ENCODE measurements around the gene ENC1.
"Not testable (repeated sequence)": the region's sequence is repeated elsewhere in the genome, so short reads cannot be mapped to it uniquely, and the experiment has no call there.

Gene ENC1

GRCh38 chr5:74679966-74680365 lies 39.4 kb upstream of the ENC1 start:
- Histone ChIP-seq H3K4me1 (no peaks in the 10 kb centered on the region), H3K27ac (no peak overlapping the region), H3K27me3 (no peaks in the 10 kb centered on the region), H3K36me3 (no peaks in the 10 kb centered on the region), H3K9me3 (no peaks in the 10 kb centered on the region), H3K4me3 (no peak overlapping the region)
- no peak for TF ChIP-seq CTCF (IDR thresholded peaks at IDR 0.05)
- intact Hi-C loops (cut with DNase I; ENCODE audit: low total_unique reads) = no loop called here
- no peak for DNase-seq

- H3K4me3 ChIP-seq; intact Hi-C loops (cut with DNase I; ENCODE audit: low total_unique reads); H3K36me3 ChIP-seq; H3K27me3 ChIP-seq; DNase-seq; H3K4me1 ChIP-seq; H3K27ac ChIP-seq; H3K9me3 ChIP-seq: not testable (repeated sequence)
Observed at GRCh38 chr5:74679300-74679699, 38.8 kb upstream of the ENC1 start.

- H3K4me1 ChIP-seq; H3K27ac ChIP-seq; H3K27me3 ChIP-seq; H3K9me3 ChIP-seq; H3K4me3 ChIP-seq; intact Hi-C loops (cut with DNase I; ENCODE audit: low total_unique reads); H3K36me3 ChIP-seq; DNase-seq: not testable (repeated sequence)
Observed at GRCh38 chr5:74678123-74678522, 37.6 kb upstream of the ENC1 start.

GRCh38 chr5:74676466-74676865 lies 35.9 kb upstream of the ENC1 start:
- H3K36me3 ChIP-seq; H3K27ac ChIP-seq; intact Hi-C loops (cut with DNase I; ENCODE audit: low total_unique reads); H3K27me3 ChIP-seq; H3K9me3 ChIP-seq; DNase-seq; H3K4me3 ChIP-seq: not testable (repeated sequence)
- H3K4me1 ChIP-seq = peaks cover 0 to 22% (median 12%) of the 10 kb centered on the region in 4 donors

GRCh38 chr5:74673011-74673790 lies 32.7 kb upstream of the ENC1 start:
- H3K4me3 ChIP-seq = peak overlapping the region; percentile 20 to 44
- intact Hi-C loops (cut with DNase I; ENCODE audit: low total_unique reads) = loop anchor here (5.0 kb wide), 1 partner anchor 244 kb away; no protein-coding TSS in a partner anchor
- peak overlapping the region; percentile 47 to 61 for H3K27ac ChIP-seq

GRCh38 chr5:74672215-74672877 lies 31.8 kb upstream of the ENC1 start:
- no peaks in the 10 kb centered on the region for H3K9me3 ChIP-seq
- H3K27me3 ChIP-seq = no peaks in the 10 kb centered on the region
- H3K27ac ChIP-seq = peak overlapping the region; percentile 47 to 61

More at GRCh38 chr5:74673011-74673790, 32.7 kb upstream of the ENC1 start:
- no peak for DNase-seq
- no peaks in the 10 kb centered on the region for H3K36me3 ChIP-seq
- no peaks in the 10 kb centered on the region for H3K27me3 ChIP-seq
- H3K4me1 ChIP-seq = peaks cover 0 to 22% (median 12%) of the 10 kb centered on the region in 4 donors
- no peaks in the 10 kb centered on the region for H3K9me3 ChIP-seq
- TF ChIP-seq CTCF (IDR thresholded peaks at IDR 0.05) = peak; percentile 49 to 52

More at GRCh38 chr5:74672215-74672877, 31.8 kb upstream of the ENC1 start:
- Histone ChIP-seq H3K4me1 (peaks cover 0 to 22% (median 12%) of the 10 kb centered on the region in 4 donors), H3K36me3 (no peaks in the 10 kb centered on the region), H3K4me3 (no peak overlapping the region)
- TF ChIP-seq CTCF (IDR thresholded peaks at IDR 0.05) = no peak
- DNase-seq = no peak
- intact Hi-C loops (cut with DNase I; ENCODE audit: low total_unique reads) = loop anchor here (5.0 kb wide), 1 partner anchor 245 kb away; no protein-coding TSS in a partner anchor
